Activated T-cell treated with anti-CD3 and anti-CD28 coated beads, Interleukin-2, amount 50 U/mL, for 24 hours (primary cell): Measurements from ENCODE around the gene PHF21A.
A peak's percentile ranks its signal among the peaks of the same experiment; 100 is the strongest.

ENCODE experiments used
- DNase-seq: peaks from one replicate; pipeline ENCODE4 v3.0.0-alpha.2; 2020
- H3K27ac Mint-ChIP-seq: 2 replicates; pipeline ENCODE4 v1.8.0; 2020; ENCODE audit warnings: mild to moderate bottlenecking, mixed read lengths
- H3K27me3 Mint-ChIP-seq: 2 replicates; pipeline ENCODE4 v1.8.0; 2020; ENCODE audit warnings: mixed read lengths
- H3K36me3 Mint-ChIP-seq: 2 replicates; pipeline ENCODE4 v1.8.0; 2020; ENCODE audit warnings: low read depth, mixed read lengths
- H3K4me1 Mint-ChIP-seq: 2 replicates; pipeline ENCODE4 v1.8.0; 2020; ENCODE audit warnings: low read depth, mixed read lengths
- H3K4me3 Mint-ChIP-seq: 2 replicates; pipeline ENCODE4 v1.8.0; 2020; ENCODE audit warnings: mild to moderate bottlenecking, moderate library complexity, mixed read lengths
- H3K9me3 Mint-ChIP-seq: 2 replicates; pipeline ENCODE4 v1.8.0; 2020; ENCODE audit warnings: mixed read lengths

Gene PHF21A

DNA sequence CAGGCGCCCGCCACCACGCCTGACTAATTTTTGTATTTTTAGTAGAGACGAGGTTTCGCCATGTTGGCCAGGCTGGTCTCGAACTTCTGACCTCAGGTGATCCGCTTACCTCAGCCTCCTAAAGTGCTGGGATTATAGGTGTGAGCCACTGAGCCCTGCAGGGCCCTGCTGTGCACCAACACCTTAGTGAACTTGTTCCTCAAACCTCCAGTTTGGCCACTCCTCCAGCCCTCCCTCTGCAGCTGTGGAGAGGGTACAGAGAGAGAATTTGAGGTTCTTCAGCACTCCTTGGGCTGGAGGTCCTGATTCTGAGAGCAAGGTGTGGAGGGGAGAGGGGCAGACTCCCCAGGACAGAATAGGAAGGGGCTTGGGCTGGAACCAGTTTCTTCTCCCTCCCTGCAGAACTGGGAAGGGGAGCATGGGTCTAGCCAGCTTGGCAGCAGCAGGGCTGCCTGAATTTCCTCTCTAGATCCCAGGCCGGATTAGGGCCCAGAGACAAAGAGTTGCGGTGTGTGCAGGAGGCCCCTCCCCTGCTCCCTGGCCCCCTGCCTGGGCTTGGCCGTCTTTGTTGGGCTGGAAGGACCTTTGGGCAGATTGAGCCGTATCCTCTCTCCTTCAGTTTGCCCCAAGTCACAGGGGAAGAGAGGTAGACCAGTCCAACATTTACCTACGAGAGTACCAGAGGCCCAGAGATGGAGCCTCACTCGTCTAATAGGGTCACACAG is 201.3 kb downstream of the PHF21A start:
- Mint-ChIP-seq H3K36me3 (peaks cover 25% of the 10 kb centered on the region), H3K27me3 (peaks cover 16% of the 10 kb centered on the region), H3K27ac (no peak overlapping the region), H3K9me3 (no peaks in the 10 kb centered on the region), H3K4me3 (no peak overlapping the region), H3K4me1 (peaks cover 43% of the 10 kb centered on the region)
- DNase-seq = peak; percentile 25

DNA sequence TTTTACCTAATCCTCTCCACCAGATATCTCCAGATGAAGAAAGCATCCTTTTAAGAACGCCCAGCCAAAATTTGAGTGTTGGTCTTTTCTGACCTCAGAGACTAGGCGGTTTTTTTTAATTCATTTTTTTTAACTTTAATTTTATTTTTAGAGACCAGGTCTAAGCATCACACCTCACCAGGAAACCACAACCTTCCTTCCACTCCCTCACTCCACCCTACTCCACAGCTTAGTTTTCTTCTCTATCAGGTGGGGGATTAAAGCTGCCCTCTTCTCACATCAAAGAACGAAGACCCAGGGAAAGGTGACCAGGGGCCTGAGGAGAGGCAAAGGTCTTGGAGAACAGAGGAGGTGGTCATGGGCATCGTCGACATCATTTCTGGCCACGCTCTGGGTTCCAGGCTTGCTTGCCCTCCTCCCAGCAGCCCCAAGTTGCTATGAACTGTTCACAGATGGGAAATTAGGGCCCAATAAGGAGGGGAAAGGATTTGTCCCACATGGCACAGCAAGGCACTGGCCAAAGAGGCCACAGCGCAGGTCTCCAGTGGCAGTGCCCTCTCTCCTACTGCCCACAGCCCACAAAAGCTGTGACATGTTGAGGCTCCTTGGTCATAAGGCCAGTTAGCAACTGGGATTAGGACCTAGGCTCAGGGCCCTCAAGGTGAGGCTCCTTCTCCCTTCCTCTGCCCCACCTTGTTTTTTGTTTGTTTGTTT is 202.1 kb downstream of the PHF21A start:
- peak overlapping the region; percentile 99 for H3K27ac Mint-ChIP-seq
- DNase-seq = no peak
- peak overlapping the region; percentile 90 for H3K4me3 Mint-ChIP-seq
- no peaks in the 10 kb centered on the region for H3K9me3 Mint-ChIP-seq
- peaks cover 12% of the 10 kb centered on the region for H3K27me3 Mint-ChIP-seq
- H3K4me1 Mint-ChIP-seq = peaks cover 42% of the 10 kb centered on the region
- H3K36me3 Mint-ChIP-seq = peaks cover 34% of the 10 kb centered on the region

DNA sequence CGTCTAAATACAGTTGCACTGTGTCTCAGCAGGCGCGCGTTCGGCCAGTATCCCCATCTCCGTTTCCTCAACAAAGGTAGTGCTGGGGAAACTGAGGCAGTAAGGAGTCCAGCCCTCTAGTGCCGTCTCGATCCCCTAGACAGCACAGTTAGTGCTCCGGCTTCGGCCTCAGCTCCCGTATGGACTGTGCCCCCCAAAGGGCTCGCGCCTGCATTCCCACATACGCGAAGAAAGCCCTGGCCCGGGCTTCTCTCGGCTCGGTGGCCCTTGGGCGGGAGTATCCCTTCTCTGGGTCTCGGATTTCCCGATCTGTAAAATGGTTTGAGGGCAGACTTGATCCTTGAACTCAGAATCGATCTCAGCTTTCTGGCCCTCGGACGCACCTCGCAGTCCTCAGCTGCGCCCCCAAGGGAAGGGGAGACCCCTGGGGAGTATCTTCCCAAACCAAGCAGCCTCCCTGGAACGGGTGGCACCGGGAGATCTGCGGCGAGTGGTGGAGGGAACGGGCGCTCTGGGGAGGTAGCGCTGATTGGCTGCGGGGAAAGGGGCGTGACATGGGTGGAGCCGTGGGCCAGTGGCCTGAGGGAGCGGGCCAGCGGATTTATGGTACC is 202.8 kb downstream of the PHF21A start:
- H3K4me1 Mint-ChIP-seq = peaks cover 39% of the 10 kb centered on the region
- DNase-seq = peak; percentile 77
- H3K9me3 Mint-ChIP-seq = no peaks in the 10 kb centered on the region
- peak overlapping the region; percentile 99 for H3K27ac Mint-ChIP-seq
- H3K27me3 Mint-ChIP-seq = peaks cover 8% of the 10 kb centered on the region
- H3K4me3 Mint-ChIP-seq = peak overlapping the region; percentile 90
- H3K36me3 Mint-ChIP-seq = peaks cover 41% of the 10 kb centered on the region

DNA sequence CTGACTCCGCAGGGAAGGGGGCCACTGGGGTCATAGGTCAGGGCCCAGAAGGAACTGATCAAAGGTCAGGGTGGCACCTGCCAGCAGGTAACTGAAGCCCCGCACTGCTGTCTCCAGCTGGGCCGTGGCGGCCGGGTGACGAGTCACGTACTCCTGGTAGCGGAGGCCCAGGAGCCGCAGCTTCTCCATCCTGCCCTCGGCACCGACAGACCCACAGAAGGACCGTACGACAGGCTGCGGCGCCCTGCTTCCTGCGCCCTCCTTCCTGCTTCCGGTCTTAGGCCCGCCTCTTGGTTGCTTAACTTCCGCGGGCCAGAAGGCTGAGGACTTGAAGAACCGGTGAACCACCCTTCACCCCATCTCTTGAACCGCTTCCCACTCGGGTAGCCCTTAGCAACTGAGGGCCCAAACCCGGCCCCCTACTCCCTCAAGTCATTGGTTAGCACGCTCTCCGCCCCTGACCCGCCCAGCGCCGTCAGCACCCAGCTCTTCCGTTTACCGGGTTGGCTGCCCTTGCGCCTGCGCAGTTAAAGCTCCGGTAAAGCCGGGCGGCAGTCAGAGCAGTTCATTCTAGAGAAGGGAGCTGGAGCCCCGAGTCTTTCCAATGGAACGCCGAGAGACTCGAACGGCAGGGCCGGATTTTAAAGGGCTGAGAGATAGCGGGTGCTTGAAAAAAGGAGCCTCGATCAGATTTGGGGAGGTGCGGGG is 203.5 kb downstream of the PHF21A start, which contains the start of gene PEX16:
PEX16 (minus strand) TSS at position 255 of the 708 bp plus-strand sequence; CDS start at position 189, 66 bp downstream.
- Mint-ChIP-seq H3K36me3 (peaks cover 46% of the 10 kb centered on the region), H3K27me3 (peaks cover 5% of the 10 kb centered on the region), H3K27ac (peak within 1 kb of the TSS; percentile 99), H3K9me3 (no peaks in the 10 kb centered on the region), H3K4me3 (peak within 1 kb of the TSS; percentile 90), H3K4me1 (peaks cover 36% of the 10 kb centered on the region)
- DNase-seq = peak; percentile 92

DNA sequence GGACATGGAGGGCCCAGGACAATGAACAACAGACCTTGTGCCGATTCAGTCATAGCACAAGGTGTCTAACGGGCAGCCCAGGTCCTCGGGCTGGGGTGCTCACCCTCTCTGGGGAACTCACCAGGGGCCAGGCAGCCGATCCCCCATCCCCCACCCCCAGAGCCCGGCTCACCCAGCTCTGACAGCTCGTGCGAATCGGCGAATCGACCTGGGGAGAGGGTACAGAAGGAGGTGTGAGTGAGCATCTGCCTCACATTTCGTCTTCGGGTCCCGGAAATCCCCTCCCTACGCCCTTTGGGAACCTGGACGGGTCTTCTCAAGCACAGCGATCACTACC is 204.0 kb downstream of the PHF21A start:
- Mint-ChIP-seq H3K4me3 (peak overlapping the region; percentile 90), H3K27me3 (peaks cover 5% of the 10 kb centered on the region), H3K27ac (peak overlapping the region; percentile 99), H3K36me3 (peaks cover 46% of the 10 kb centered on the region), H3K9me3 (no peaks in the 10 kb centered on the region), H3K4me1 (peaks cover 36% of the 10 kb centered on the region)
- no peak for DNase-seq

DNA sequence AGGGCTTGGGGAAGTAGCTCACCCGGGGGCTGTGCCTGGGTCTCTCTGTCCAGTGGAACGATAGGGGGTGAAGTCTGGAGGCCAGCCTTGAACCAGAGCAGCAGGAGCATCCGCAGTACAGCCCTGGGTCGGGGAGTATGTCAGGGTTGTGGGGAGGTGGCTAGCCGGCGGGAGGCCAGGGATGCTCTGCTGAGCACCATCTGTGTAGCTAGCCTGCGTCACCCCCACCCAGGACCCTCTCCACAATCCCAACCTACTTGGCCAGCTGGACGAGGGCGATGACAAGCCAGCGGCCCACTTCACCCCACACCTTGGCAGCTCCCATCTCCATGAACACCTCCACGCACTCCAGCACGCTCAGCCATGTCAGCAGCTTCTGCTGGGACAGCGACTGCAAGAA is 205.8 kb downstream of the PHF21A start:
- H3K27ac Mint-ChIP-seq = peak overlapping the region; percentile 90
- H3K4me1 Mint-ChIP-seq = peaks cover 32% of the 10 kb centered on the region
- H3K4me3 Mint-ChIP-seq = no peak overlapping the region
- no peaks in the 10 kb centered on the region for H3K27me3 Mint-ChIP-seq
- H3K9me3 Mint-ChIP-seq = no peaks in the 10 kb centered on the region
- H3K36me3 Mint-ChIP-seq = peaks cover 60% of the 10 kb centered on the region
- DNase-seq = no peak

DNA sequence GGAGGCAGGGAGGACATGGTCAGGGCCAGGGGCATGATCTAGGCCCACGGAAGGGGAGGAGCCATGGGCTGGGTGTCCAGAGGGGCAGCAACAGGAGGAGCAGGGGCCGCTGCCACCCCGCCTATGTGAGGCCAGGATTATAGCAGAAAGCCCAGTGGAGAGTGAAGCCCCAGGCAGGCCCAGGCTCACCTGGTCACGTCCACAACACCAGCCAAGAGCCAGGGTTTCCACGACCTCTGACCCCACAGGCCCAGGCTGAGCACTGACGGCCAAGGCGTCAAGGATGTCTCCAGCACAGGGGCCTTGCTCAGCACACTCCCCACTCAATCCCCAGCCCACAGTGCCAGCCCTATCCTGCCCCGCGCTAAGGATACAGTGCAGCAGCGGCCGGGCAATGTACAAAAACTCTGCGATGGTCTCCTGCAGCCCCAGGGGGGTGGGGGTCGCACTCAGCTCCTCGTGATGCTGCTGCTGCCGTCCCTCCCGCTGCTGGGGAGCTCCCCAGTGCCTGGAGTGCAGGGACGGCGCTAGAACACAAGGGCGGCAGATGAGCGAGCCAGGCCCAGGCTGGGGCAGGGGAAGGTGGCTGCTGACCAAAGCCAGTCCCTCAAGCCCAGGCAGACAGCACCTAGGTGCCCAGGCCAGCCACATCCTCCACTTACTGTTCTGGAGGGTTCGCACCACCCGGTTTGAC is 207.2 kb downstream of the PHF21A start:
- Mint-ChIP-seq H3K4me3 (no peak overlapping the region), H3K9me3 (no peaks in the 10 kb centered on the region), H3K4me1 (peaks cover 26% of the 10 kb centered on the region), H3K36me3 (peaks cover 72% of the 10 kb centered on the region), H3K27me3 (no peaks in the 10 kb centered on the region), H3K27ac (no peak overlapping the region)
- DNase-seq = no peak

DNA sequence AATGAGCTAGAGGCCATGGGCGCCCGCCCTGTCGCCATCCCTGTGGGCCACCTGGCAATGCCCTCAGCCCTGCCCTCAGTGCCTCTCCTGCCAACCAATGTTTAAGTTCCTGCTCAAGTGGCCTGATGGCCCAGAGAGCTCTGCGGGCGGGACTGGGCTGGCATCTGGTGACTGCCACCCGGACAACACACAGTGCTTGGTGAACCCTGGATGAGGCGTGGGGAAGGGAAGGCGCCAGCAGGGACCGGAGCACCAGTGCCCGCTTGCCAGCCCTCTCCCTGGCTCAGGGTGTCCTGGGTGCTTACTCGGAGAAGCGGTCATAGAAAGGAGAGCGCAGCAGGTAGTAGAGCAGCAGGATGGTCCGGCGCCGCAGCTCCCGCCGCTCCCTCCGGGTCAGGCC is 207.7 kb downstream of the PHF21A start:
- Mint-ChIP-seq H3K36me3 (peaks cover 70% of the 10 kb centered on the region), H3K27me3 (no peaks in the 10 kb centered on the region), H3K27ac (no peak overlapping the region), H3K4me3 (no peak overlapping the region), H3K4me1 (peaks cover 21% of the 10 kb centered on the region), H3K9me3 (no peaks in the 10 kb centered on the region)
- DNase-seq = no peak

DNA sequence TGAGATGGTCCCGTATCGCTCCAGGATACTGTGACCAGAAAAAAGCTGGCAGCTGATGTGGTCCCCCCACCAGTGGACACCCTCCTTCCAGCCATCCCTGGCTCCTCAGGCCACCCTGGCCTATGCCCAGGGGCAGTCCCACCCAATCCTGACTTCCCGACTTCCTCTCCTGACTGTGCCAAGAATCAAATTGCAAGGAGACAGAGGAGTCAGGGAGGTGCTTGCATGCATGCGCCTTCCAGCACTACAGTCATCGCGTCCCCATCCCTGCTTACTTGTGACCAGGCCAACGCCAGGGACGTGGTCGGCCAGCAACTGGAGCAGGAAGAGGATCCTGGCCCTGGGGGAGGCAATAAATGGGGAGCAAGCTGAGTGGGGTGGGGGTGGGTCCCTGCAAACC is 210.6 kb downstream of the PHF21A start:
- H3K36me3 Mint-ChIP-seq = peaks cover 53% of the 10 kb centered on the region
- no peak overlapping the region for H3K4me3 Mint-ChIP-seq
- H3K27me3 Mint-ChIP-seq = no peaks in the 10 kb centered on the region
- peaks cover 11% of the 10 kb centered on the region for H3K4me1 Mint-ChIP-seq
- no peaks in the 10 kb centered on the region for H3K9me3 Mint-ChIP-seq
- no peak overlapping the region for H3K27ac Mint-ChIP-seq
- no peak for DNase-seq

DNA sequence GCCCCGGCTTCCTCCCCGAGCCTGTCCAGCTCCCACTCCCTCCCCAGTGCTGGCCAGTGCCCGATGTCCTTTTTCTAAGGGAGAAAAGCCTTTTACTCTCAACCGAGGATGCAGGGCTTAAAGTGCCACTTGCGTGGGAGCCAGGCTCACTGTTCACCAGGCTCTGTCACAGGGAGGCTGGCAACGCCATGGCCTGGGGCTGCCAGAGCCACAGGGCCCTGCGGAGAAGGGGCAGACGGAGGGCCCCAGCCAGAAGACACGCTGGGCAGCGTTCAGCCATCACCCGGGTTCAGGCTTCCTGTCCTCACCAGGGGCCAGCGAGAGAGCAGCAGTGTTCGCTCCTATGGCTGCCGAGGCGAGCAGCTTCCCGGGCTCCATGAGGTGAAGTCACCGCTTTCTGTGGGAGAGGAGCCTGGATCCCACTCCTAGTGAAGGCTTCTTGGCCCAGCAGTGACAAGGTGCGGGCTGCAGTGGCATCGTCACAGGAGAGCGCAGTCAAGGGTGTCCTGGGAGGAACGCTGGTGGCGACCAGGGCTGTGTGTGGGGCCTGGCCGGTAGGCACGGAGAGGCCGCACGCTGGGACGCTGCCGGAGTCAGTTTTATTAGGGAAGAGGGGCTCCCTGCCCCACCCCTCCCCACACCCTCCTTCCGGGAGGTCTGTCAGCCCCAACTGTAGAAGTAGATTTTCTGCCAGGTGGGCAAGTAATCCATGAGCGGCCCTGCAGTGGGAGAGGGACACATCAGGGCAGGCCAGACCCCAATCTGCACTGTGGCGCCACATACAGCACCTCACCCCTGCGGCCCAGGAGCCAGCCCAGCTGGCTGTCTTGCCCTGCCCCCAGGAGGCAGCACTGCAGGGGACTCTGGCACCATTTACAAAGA is 211.4 kb downstream of the PHF21A start:
- no peak for DNase-seq
- Mint-ChIP-seq H3K36me3 (peaks cover 45% of the 10 kb centered on the region), H3K27me3 (no peaks in the 10 kb centered on the region), H3K4me1 (peaks cover 7% of the 10 kb centered on the region), H3K27ac (no peak overlapping the region), H3K4me3 (no peak overlapping the region), H3K9me3 (no peaks in the 10 kb centered on the region)

DNA sequence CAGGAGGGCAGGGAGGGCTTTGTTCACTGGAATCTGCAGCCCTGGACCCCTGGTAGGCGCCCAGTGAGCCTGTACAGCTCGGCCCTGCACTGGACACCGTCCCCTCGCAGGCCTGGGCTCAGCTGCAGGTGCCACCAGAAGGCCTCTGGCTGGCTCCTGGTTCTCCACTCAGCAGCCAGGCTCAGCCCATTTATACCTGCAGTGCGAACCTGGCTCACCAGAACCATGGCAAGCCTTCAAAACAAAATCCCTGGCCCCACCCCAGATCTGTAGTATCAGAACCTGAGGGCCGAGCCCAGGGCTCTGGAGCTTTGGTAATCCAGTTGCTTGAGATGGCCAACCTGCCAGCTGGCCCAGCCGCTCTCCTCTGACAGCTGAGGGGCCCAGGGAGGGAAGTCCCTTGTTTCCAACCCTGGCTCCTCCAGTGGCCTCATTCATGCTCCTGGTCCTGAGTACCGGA is 213.3 kb downstream of the PHF21A start:
- Mint-ChIP-seq H3K9me3 (no peaks in the 10 kb centered on the region), H3K4me3 (no peak overlapping the region), H3K4me1 (peaks cover 5% of the 10 kb centered on the region), H3K27ac (no peak overlapping the region), H3K36me3 (peaks cover 26% of the 10 kb centered on the region), H3K27me3 (no peaks in the 10 kb centered on the region)
- DNase-seq = no peak

DNA sequence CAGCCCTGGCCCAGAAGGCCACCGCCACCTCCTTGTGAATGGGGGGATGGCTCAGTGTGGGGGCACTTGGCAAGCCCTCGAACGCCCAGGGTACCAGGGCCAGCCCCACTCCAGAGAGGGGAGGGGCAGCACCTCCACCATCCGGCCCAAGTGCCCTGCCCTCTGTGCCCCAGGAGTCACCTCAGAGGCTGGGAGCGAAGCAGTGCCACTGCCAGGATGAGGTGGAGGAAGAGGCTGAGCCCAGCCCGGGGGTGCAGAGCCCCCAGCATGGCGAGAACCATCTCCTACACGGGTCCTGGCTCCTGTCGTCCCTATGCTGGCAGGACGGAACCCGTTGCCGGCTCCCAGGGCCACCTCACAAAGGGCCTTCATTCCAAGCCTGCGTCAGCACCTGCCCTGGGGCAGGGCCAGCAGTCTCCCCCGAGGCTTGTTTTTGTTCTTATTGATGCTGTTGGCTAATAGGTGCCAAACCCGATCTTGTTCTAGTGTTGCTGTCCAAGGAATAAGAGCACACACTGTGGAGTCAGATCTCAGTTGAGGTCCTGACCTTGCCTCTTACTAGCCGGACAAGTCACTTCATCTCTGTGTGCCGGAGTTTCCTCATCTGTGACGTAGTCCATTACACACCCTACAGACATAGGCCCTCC is 214.2 kb downstream of the PHF21A start, which contains the start of gene FREY1:
FREY1 (minus strand) TSS at position 307 of the 647 bp plus-strand sequence; CDS start at position 281, 26 bp downstream.
- Mint-ChIP-seq H3K4me3 (no peak within 1 kb of the TSS), H3K9me3 (no peaks in the 10 kb centered on the region), H3K36me3 (peaks cover 25% of the 10 kb centered on the region), H3K4me1 (peaks cover 5% of the 10 kb centered on the region), H3K27ac (no peak within 1 kb of the TSS), H3K27me3 (no peaks in the 10 kb centered on the region)
- DNase-seq = no peak
